SJSA1 (cell line): Measurements from ENCODE around the gene ANKMY1. TPM values are rescaled to one million over a fixed set of nuclear protein-coding genes. Genes with fewer than 3 reads are reported as not detected.
"Not testable (repeated sequence)": the region's sequence is repeated elsewhere in the genome, so short reads cannot be mapped to it uniquely, and the experiment has no call there.

Experiments
- DNase-seq, 2 experiments: peaks; one replicate each; pipeline ENCODE4 v3.0.0-alpha.2; 2015 to 2020; ENCODE audit warnings: low spot score in 2 of 2, low read depth in 1 of 2
- H3K27ac ChIP-seq: fragments of 250-450 bp; sonication (Bioruptor Pico); 2 replicates; pipeline ENCODE4 v1.5.1; 2020; ENCODE audit warnings: mild to moderate bottlenecking, moderate library complexity
- H3K27me3 ChIP-seq: fragments of 250-450 bp; sonication (Bioruptor Pico); replicated peaks from 2 replicates; pipeline ENCODE4 v1.5.1; 2020; ENCODE audit warnings: mild to moderate bottlenecking, moderate library complexity
- H3K36me3 ChIP-seq: fragments of 250-450 bp; sonication (Bioruptor Pico); 2 replicates; pipeline ENCODE4 v1.5.1; 2020; ENCODE audit warnings: mild to moderate bottlenecking
- H3K4me1 ChIP-seq: fragments of 250-450 bp; sonication (Bioruptor Pico); replicated peaks from 2 replicates; pipeline ENCODE4 v1.6.1; 2021; ENCODE audit warnings: mild to moderate bottlenecking
- H3K4me3 ChIP-seq: fragments of 250-450 bp; sonication (Bioruptor Pico); 2 replicates; pipeline ENCODE4 v1.5.1; 2020; ENCODE audit warnings: mild to moderate bottlenecking
- H3K9me3 ChIP-seq: fragments of 250-450 bp; sonication (Bioruptor Pico); replicated peaks from 2 replicates; pipeline ENCODE4 v1.5.1; 2020; ENCODE audit warnings: mild to moderate bottlenecking
- total RNA-seq: library from RNA; depleted of rRNA; stranded (reverse); fragments of >200 nt; shearing (Covaris generic); gene quantifications from 2 replicates; pipeline ENCODE4 v1.2.3, GENCODE V29; 2014

The ANKMY1 gene
- total RNA-seq, 1 experiment from 2014 or later = 8.1 TPM

DNA sequence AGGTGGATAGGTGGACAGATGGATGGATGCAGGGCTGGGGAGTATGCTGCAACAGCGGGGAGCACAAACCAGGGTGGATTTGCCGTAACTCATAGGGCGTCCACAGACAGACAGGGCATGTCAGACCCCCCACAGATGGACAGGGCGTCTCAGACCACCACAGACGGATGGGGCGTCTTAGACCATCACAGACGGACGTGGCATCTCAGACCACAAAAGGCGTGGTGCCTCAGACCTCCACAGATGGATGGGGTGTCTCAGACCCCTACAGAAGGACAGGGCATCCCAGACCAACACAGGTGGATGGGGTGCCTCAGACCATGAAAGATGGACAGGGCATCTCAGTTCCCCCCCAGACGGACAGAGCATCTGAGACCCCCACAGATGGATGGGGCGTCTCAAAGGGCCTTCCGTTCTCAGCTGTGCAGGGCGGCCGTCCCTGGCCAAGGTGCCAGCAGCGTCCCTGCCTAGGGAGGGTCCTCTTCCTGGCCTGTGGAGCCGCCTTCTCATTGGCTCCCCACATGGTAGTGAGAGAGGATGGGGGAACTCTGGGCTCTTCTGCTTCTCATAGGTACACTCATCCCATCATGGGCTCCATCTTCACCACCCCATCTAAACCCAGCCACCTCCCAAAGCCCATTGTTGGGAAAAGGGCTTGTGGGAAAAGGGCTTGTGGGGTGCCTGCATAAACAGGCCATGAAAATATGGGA lies 2.1 kb downstream of the ANKMY1 start:
- no peak overlapping the region for H3K4me3 ChIP-seq
- peaks cover 21% of the 10 kb centered on the region; the same call in 1 of the 2 replicates for H3K36me3 ChIP-seq

GRCh38 chr2:240554767-240555493 lies 2.9 kb downstream of the ANKMY1 start:
- Histone ChIP-seq H3K4me1 (peaks cover 15% of the 10 kb centered on the region), H3K4me3 (no peak overlapping the region), H3K9me3 (no peaks in the 10 kb centered on the region), H3K27ac (no peak overlapping the region), H3K27me3 (no peaks in the 10 kb centered on the region), H3K36me3 (peaks cover 18% of the 10 kb centered on the region; the same call in 1 of the 2 replicates)
- DNase-seq = peak in 1 of 2 experiments; percentile 22

More for the DNA sequence above, 2.1 kb downstream of the ANKMY1 start:
- no peaks in the 10 kb centered on the region for H3K27me3 ChIP-seq
- H3K9me3 ChIP-seq = no peaks in the 10 kb centered on the region
- DNase-seq = peak in 1 of 2 experiments; percentile 39
- H3K27ac ChIP-seq = no peak overlapping the region
- H3K4me1 ChIP-seq = peaks cover 17% of the 10 kb centered on the region

DNA sequence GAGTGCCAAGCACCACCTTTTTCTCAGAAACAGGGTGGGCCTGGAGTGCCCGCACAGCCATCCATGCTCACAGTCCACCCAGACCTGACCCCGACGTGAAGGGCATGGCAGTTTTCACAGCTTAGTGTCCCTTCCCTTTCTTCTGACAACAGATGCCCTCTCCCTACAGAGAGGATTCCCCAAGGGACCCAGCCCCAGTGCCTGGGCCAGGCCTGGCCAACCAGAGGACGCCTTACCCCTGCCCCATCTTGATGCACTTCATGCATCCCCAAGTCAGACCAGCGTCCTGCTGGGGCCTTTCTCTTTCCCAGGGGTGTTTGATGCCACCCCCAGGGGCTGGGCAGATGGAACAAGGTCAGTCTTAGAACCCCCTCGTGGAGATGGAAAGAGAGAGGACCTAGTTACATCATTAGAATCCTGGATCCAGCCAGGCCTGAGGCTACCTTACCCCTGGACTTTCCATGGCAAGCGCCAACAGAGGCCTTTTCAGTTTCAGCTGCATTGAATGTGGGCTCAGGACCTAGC lies 3.8 kb downstream of the ANKMY1 start:
- H3K27me3 ChIP-seq = no peaks in the 10 kb centered on the region
- no peak overlapping the region for H3K27ac ChIP-seq
- H3K4me1 ChIP-seq = peaks cover 7% of the 10 kb centered on the region; the same call in 1 of the 2 replicates
- peaks cover 16% of the 10 kb centered on the region; the same call in 1 of the 2 replicates for H3K36me3 ChIP-seq
- H3K9me3 ChIP-seq = no peaks in the 10 kb centered on the region
- no peak overlapping the region for H3K4me3 ChIP-seq
- peak in 1 of 2 experiments; percentile 40 for DNase-seq

DNA sequence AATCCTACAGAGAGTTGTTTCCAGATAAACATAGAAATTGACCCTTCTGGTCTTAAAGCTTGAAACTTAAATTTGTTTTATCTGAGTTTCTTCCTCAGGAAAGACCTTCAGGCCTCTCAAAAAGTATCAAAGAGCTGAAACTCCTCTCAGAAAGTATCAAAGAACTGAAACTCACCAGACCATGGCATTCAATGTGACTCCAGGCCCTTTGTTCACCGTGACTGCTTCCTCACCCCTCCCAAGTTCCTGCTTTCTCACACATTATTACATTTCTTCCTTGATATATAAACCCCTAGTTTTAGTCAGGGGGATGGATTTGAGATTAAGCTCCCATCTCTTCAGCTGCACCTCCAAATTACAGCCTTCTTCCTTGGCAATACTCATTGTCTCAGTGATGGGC lies 6.0 kb downstream of the ANKMY1 start:
- H3K4me1 ChIP-seq = peaks cover 7% of the 10 kb centered on the region; the same call in 1 of the 2 replicates

DNA sequence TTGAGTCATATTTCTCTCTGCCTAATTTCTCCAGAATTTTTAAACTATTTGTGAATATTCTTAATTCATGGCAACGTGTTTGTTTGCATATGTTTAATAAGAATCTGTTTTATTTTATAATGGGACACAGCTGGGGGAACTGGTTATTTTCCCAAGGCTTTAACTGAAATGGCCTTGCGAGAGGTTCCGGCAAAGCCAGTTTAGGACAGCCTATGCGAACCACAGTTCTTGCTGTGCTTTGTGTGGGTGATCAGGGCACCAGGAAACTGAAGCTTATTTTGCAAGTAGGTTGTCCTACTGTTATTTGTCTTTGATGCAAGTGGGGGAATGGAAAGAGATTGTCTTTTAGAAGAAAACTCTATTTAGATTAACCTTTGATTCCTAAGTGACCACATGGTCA lies 6.5 kb downstream of the ANKMY1 start:
- DNase-seq = no peak
- Histone ChIP-seq H3K4me3 (no peak overlapping the region), H3K9me3 (no peaks in the 10 kb centered on the region), H3K27me3 (no peaks in the 10 kb centered on the region), H3K4me1 (peaks cover 7% of the 10 kb centered on the region; the same call in 1 of the 2 replicates), H3K36me3 (peaks cover 14% of the 10 kb centered on the region; the same call in 1 of the 2 replicates), H3K27ac (no peak overlapping the region)

More for the DNA sequence above, 6.0 kb downstream of the ANKMY1 start:
- Histone ChIP-seq H3K27me3 (no peaks in the 10 kb centered on the region), H3K4me3 (no peak overlapping the region), H3K36me3 (peaks cover 14% of the 10 kb centered on the region; the same call in 1 of the 2 replicates), H3K9me3 (no peaks in the 10 kb centered on the region), H3K27ac (no peak overlapping the region)
- DNase-seq = no peak

DNA sequence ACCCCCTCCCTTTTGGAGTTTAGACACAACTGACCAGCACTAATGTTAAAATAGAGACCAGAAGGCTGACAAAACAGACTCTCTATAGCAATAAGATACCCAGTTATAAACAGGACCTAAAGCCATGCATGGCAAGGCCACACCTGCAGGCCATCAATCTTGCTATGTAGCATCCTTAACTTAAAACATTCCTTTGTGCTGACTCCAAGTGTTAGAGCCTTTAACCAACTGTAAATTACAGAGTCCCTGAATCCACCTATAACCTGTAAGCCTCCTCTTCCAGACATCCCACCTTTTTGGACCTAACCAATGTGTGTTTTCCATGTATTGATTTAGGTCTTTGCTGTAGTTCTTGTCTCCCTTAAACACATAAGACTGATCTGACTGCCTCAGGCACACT lies 17.9 kb downstream of the ANKMY1 start:
- no peak overlapping the region for H3K4me3 ChIP-seq
- no peaks in the 10 kb centered on the region for H3K9me3 ChIP-seq
- H3K4me1 ChIP-seq = no peaks in the 10 kb centered on the region
- DNase-seq = no peak
- H3K27me3 ChIP-seq = no peaks in the 10 kb centered on the region
- no peak overlapping the region for H3K27ac ChIP-seq
- peaks cover 16% of the 10 kb centered on the region for H3K36me3 ChIP-seq

DNA sequence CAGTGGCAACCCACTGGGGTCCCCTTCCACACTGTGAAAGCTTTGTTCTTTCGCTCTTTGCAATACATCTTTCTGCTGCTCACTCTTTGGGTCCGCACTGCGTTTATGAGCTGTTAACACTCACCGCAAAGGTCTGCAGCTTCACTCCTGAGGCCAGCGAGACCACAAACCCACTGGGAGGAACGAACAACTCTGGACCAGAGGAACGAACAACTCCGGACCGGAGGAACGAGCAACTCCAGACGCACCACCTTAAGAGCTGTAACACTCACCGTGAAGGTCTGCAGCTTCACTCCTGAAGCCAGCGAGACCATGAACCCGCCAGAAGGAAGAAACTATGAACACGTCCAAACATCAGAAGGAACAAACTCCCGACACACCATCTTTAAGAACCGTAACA lies 18.7 kb downstream of the ANKMY1 start:
- not testable (repeated sequence) for H3K4me1 ChIP-seq, H3K9me3 ChIP-seq, DNase-seq, H3K27me3 ChIP-seq, H3K27ac ChIP-seq, H3K4me3 ChIP-seq
- H3K36me3 ChIP-seq = peaks cover 13% of the 10 kb centered on the region

DNA sequence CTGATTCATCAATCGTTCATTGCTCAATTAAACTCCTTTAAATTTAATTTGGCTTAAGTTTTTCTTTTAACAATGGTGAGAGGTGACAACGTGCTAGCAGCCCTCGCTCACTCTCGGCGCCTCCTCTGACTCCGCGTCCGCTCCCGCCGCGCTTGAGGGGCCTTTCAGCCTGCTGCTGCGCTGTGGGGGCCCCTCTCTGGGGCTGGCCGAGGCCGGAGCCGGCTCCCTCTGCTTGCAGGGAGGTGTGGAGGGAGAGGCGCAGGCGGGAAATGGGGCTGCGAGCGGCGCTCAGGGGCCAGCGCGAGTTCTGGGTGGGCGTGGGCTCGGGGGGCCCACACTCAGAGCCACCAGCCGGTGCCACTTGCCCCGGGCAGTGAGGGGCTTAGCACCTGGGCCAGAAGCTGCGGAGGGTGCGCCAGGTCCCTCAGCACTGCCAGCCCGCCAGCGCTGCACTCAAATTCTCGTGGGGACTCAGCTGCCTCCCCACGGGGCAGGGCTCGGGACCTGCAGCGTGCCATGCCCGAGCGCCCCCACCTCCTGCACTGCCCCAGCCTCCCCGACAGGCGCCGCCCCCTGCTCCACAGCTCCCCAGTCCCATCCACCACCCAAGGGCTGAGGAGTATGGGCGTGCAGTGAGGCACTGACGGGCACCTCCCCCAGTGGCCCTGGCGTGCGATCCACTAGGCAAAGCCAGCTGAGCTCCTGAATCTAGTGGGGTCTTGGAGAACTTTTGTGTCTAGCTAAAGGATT lies 19.6 kb downstream of the ANKMY1 start:
- DNase-seq = peak in 1 of 2 experiments; percentile 36
- Histone ChIP-seq H3K27me3 (no peaks in the 10 kb centered on the region), H3K4me1 (no peaks in the 10 kb centered on the region), H3K36me3 (peaks cover 12% of the 10 kb centered on the region), H3K27ac (no peak overlapping the region), H3K4me3 (no peak overlapping the region), H3K9me3 (no peaks in the 10 kb centered on the region)

DNA sequence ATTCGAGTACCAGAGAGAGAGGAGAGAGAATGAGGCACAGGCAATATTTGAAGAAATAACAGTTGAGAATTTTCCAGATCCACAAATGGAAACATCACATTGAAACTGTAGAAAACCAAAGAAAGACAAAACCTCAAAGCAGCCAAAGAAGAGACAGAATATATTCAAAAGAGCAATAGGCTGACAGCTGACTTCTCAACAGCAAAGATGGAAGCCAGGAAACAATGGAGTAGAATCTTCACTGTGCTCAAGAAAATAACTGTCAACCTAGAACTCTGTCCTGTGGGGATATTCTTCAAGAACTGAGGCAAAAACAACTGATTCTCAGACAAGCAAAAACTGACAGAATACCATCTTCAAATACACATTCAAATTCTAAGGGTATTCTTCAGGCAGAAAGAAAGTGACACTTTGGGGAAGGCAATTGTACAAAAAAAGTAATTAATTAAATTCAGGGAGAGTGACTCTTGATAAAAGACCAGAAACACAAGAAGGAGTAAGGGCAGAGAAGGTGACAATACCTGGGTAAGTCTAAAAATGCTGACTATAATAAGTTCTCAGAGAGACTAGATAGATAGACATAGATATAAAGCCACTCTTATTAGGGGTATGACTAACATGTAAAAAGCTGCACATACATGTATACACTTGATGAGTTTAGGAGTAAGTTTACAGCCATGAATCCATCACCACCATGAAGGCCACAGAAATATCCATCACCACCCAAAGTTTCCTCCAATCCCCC lies 25.6 kb downstream of the ANKMY1 start:
- peaks cover 13% of the 10 kb centered on the region for H3K9me3 ChIP-seq
- DNase-seq = no peak
- no peak overlapping the region for H3K4me3 ChIP-seq
- H3K36me3 ChIP-seq = peaks cover 13% of the 10 kb centered on the region
- no peaks in the 10 kb centered on the region for H3K4me1 ChIP-seq
- no peaks in the 10 kb centered on the region for H3K27me3 ChIP-seq
- H3K27ac ChIP-seq = no peak overlapping the region

- Histone ChIP-seq H3K9me3 (peaks cover 14% of the 10 kb centered on the region), H3K4me1 (no peaks in the 10 kb centered on the region), H3K36me3 (peaks cover 13% of the 10 kb centered on the region), H3K27me3 (no peaks in the 10 kb centered on the region), H3K4me3 (no peak overlapping the region), H3K27ac (no peak overlapping the region)
- DNase-seq = no peak
Observed at GRCh38 chr2:240531038-240531437, 26.8 kb downstream of the ANKMY1 start.

GRCh38 chr2:240530181-240530580 lies 27.6 kb downstream of the ANKMY1 start:
- Histone ChIP-seq H3K27ac (no peak overlapping the region), H3K27me3 (no peaks in the 10 kb centered on the region), H3K36me3 (peaks cover 19% of the 10 kb centered on the region), H3K9me3 (peaks cover 22% of the 10 kb centered on the region), H3K4me1 (no peaks in the 10 kb centered on the region), H3K4me3 (no peak overlapping the region)
- peak in 1 of 2 experiments; percentile 36 for DNase-seq

- Histone ChIP-seq H3K9me3 (peaks cover 27% of the 10 kb centered on the region), H3K27me3 (no peaks in the 10 kb centered on the region), H3K27ac (no peak overlapping the region), H3K4me3 (no peak overlapping the region), H3K36me3 (peaks cover 24% of the 10 kb centered on the region), H3K4me1 (no peaks in the 10 kb centered on the region)
- DNase-seq = peak in 1 of 2 experiments; percentile 31
Observed at GRCh38 chr2:240529344-240529999, 28.3 kb downstream of the ANKMY1 start.
